ENCODE data around the gene PHF19.

- TF ChIP-seq RFX5 (IDR thresholded peaks at IDR 0.05; ENCODE audit: low read length) (no peak), GATA2 (CRISPR knock-in tag; IDR thresholded peaks at IDR 0.05) (no peak), MAX (IDR thresholded peaks at IDR 0.05; ENCODE audit: low read depth) (no peak), IRF3 (IDR thresholded peaks at IDR 0.05; ENCODE audit: low read depth, low read length) (no peak), EZH2phosphoT487 (IDR thresholded peaks at IDR 0.05; ENCODE audit: borderline replicate concordance, low read depth) (no peak), TEAD4 (IDR thresholded peaks at IDR 0.05; ENCODE audit: borderline replicate concordance, insufficient read depth) (no peak), EP300 (IDR thresholded peaks at IDR 0.05; ENCODE audit: borderline replicate concordance in 1 of 2, low read depth in 1 of 2, low read length in 1 of 2) (no peak), YY1 (IDR thresholded peaks at IDR 0.05; ENCODE audit: low read depth) (no peak), JUND (IDR thresholded peaks at IDR 0.05) (no peak), TCF12 (IDR thresholded peaks at IDR 0.05) (no peak), CHD2 (IDR thresholded peaks at IDR 0.05; ENCODE audit: low read length, partially characterized antibody) (no peak), RAD21 (IDR thresholded peaks at IDR 0.05; ENCODE audit: low read length) (no peak), NFIC (IDR thresholded peaks at IDR 0.05; ENCODE audit: borderline replicate concordance) (no peak)
- TF ChIP-seq, protein P1, sequence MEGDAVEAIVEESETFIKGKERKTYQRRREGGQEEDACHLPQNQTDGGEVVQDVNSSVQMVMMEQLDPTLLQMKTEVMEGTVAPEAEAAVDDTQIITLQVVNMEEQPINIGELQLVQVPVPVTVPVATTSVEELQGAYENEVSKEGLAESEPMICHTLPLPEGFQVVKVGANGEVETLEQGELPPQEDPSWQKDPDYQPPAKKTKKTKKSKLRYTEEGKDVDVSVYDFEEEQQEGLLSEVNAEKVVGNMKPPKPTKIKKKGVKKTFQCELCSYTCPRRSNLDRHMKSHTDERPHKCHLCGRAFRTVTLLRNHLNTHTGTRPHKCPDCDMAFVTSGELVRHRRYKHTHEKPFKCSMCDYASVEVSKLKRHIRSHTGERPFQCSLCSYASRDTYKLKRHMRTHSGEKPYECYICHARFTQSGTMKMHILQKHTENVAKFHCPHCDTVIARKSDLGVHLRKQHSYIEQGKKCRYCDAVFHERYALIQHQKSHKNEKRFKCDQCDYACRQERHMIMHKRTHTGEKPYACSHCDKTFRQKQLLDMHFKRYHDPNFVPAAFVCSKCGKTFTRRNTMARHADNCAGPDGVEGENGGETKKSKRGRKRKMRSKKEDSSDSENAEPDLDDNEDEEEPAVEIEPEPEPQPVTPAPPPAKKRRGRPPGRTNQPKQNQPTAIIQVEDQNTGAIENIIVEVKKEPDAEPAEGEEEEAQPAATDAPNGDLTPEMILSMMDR (IDR thresholded peaks at IDR 0.05) = no peak
Observed at GRCh38 chr9:120853198-120853597, 23.8 kb downstream of the PHF19 start.
